Tibial nerve (tissue), 4 donors: ENCODE results near the gene RNF141. TPM values are rescaled to one million over a fixed set of nuclear protein-coding genes. Genes with fewer than 3 reads are reported as not detected.

Experiments
- DNase-seq, 2 donors: peaks; one replicate each; pipeline ENCODE4 v3.0.0-alpha.2; 2019; ENCODE audit warnings: low spot score in 2 of 2
- H3K27ac ChIP-seq, 4 donors: fragments of 200-600 bp; sonication (generic) in 3 of 4; one replicate each; pipeline ENCODE4 v1.5.1; 2017 to 2019; ENCODE audit warnings: mild to moderate bottlenecking in 1 of 4
- H3K27me3 ChIP-seq, 2 donors: fragments of 200-600 bp; sonication (generic) in 1 of 2; one replicate each; pipeline versions ENCODE4 v1.5.1 to v1.6.0; 2017 to 2019
- H3K36me3 ChIP-seq, 3 donors: fragments of 200-600 bp; sonication (generic); one replicate each; pipeline ENCODE4 v1.5.1; 2018 to 2019
- H3K4me1 ChIP-seq, 4 donors: fragments of 200-600 bp; sonication (generic) in 3 of 4; one replicate each; pipeline ENCODE4 v1.5.1; 2017 to 2019
- H3K4me3 ChIP-seq, 4 donors: fragments of 200-600 bp; sonication (generic) in 3 of 4; one replicate each; pipeline ENCODE4 v1.5.1; 2017 to 2019; ENCODE audit warnings: mild to moderate bottlenecking in 1 of 4, moderate library complexity in 1 of 4
- H3K9me3 ChIP-seq, 4 donors: fragments of 200-600 bp; sonication (generic) in 3 of 4; one replicate each; pipeline ENCODE4 v1.5.1; 2017 to 2019
- CTCF ChIP-seq, 5 experiments: fragments of 200-600 bp in 3 of 5; fragments of 450-650 bp in 2 of 5; sonication (generic) in 3 of 5; IDR thresholded peaks; one replicate each; pipeline ENCODE4 v1.5.1; 2016 to 2019; ENCODE audit warnings: antibody characterized with exemption in 5 of 5, mild to moderate bottlenecking in 3 of 5, moderate library complexity in 2 of 5
- EP300 ChIP-seq, 2 donors: sonication (generic); formaldehyde crosslinking; IDR thresholded peaks; one replicate each; pipeline ENCODE4 v1.6.1; 2017; ENCODE audit warnings: antibody characterized with exemption in 2 of 2, mild to moderate bottlenecking in 1 of 2
- POLR2A ChIP-seq, 2 donors: fragments of 450-650 bp; IDR thresholded peaks; one replicate each; pipeline ENCODE4 v1.6.1; 2017; ENCODE audit warnings: antibody characterized with exemption in 2 of 2, mild to moderate bottlenecking in 2 of 2, moderate library complexity in 2 of 2
- WGBS, 2 donors: methylation state at CpG; one replicate each; pipeline ENCODE4 v1.1.5; 2018; 5-methylcytosine and 5-hydroxymethylcytosine counted together
- total RNA-seq, 4 donors: library from RNA; depleted of rRNA; stranded (reverse); fragments of >200 nt; gene quantifications; one replicate each; pipeline ENCODE4 v1.1.0, GENCODE V29; 2016

The RNF141 gene
- total RNA-seq, 4 donors from 2014 or later: 27.6 to 49.2 (median 40.5) TPM

GRCh38 chr11:10561947-10562346 lies 21.0 kb upstream of the RNF141 start:
- Histone ChIP-seq H3K9me3 (no peaks in the 10 kb centered on the region), H3K36me3 (no peaks in the 10 kb centered on the region), H3K27me3 (no peaks in the 10 kb centered on the region), H3K4me1 (no peaks in the 10 kb centered on the region), H3K27ac (no peak overlapping the region), H3K4me3 (no peak overlapping the region)
- 92 to 95% methylated on average over 1 of the region's 1 CpG for WGBS, 2 donors
- TF ChIP-seq CTCF (IDR thresholded peaks at IDR 0.05) (no peak), POLR2A (IDR thresholded peaks at IDR 0.05) (no peak), EP300 (IDR thresholded peaks at IDR 0.05) (no peak)
- DNase-seq: no peak

GRCh38 chr11:10561043-10561818 lies 20.2 kb upstream of the RNF141 start:
- Histone ChIP-seq H3K27me3 (no peaks in the 10 kb centered on the region), H3K9me3 (no peaks in the 10 kb centered on the region), H3K4me1 (no peaks in the 10 kb centered on the region), H3K4me3 (no peak overlapping the region), H3K36me3 (no peaks in the 10 kb centered on the region), H3K27ac (no peak overlapping the region)
- 69 to 75% methylated on average over 3 of the region's 3 CpGs for WGBS, 2 donors
- TF ChIP-seq CTCF (IDR thresholded peaks at IDR 0.05) (no peak), EP300 (IDR thresholded peaks at IDR 0.05) (no peak), POLR2A (IDR thresholded peaks at IDR 0.05) (no peak)
- no peak for DNase-seq

- TF ChIP-seq CTCF (IDR thresholded peaks at IDR 0.05): no peak
- no peak for TF ChIP-seq POLR2A (IDR thresholded peaks at IDR 0.05)
- TF ChIP-seq EP300 (IDR thresholded peaks at IDR 0.05): no peak
- Histone ChIP-seq H3K4me3 (no peak overlapping the region), H3K27ac (no peak overlapping the region), H3K4me1 (no peaks in the 10 kb centered on the region), H3K27me3 (no peaks in the 10 kb centered on the region), H3K36me3 (no peaks in the 10 kb centered on the region), H3K9me3 (no peaks in the 10 kb centered on the region)
- WGBS, 2 donors: 78 to 80% methylated on average over 3 of the region's 3 CpGs
- no peak for DNase-seq
Observed at GRCh38 chr11:10558288-10558687, 17.3 kb upstream of the RNF141 start.

GRCh38 chr11:10556590-10556989 lies 15.6 kb upstream of the RNF141 start:
- H3K4me3 ChIP-seq: no peak overlapping the region
- H3K4me1 ChIP-seq: no peaks in the 10 kb centered on the region
- DNase-seq: no peak
- WGBS, 2 donors: 68 to 74% methylated on average over 1 of the region's 1 CpG
- no peaks in the 10 kb centered on the region for H3K27me3 ChIP-seq
- TF ChIP-seq CTCF (IDR thresholded peaks at IDR 0.05) (no peak), POLR2A (IDR thresholded peaks at IDR 0.05) (no peak)
- peaks cover 0 to 6% (median 0%) of the 10 kb centered on the region in 4 donors for H3K9me3 ChIP-seq
- H3K27ac ChIP-seq: no peak overlapping the region
- H3K36me3 ChIP-seq: no peaks in the 10 kb centered on the region

- no peaks in the 10 kb centered on the region for H3K4me1 ChIP-seq
- no peak overlapping the region for H3K4me3 ChIP-seq
- H3K27me3 ChIP-seq: no peaks in the 10 kb centered on the region
- no peak overlapping the region for H3K27ac ChIP-seq
- 85 to 90% methylated on average over 3 of the region's 3 CpGs for WGBS, 2 donors
- TF ChIP-seq POLR2A (IDR thresholded peaks at IDR 0.05): no peak
- TF ChIP-seq EP300 (IDR thresholded peaks at IDR 0.05): no peak
- TF ChIP-seq CTCF (IDR thresholded peaks at IDR 0.05): no peak
- peaks cover 0 to 10% (median 0%) of the 10 kb centered on the region in 4 donors for H3K9me3 ChIP-seq
- H3K36me3 ChIP-seq: no peaks in the 10 kb centered on the region
- DNase-seq: no peak
Observed at GRCh38 chr11:10551845-10552352, 10.9 kb upstream of the RNF141 start.
